ENCODE data around the gene PCAT6. TPM values are rescaled to one million over a fixed set of nuclear protein-coding genes. Genes with fewer than 3 reads are reported as not detected.
A peak's percentile ranks its signal among the peaks of the same experiment; 100 is the strongest.

PCAT6 gene
- 1 to 10 TPM in 1 of 4 donors, not detected in 3; 4.3 TPM for total RNA-seq

GRCh38 chr1:202810615-202811295 lies at the start of gene PCAT6:
PCAT6 (plus strand) TSS chr1:202810954.
- H3K4me1 ChIP-seq: peaks cover 15 to 17% of the 10 kb centered on the region in 2 donors
- peak; percentile 73 to 94 for TF ChIP-seq POLR2A (IDR thresholded peaks at IDR 0.05)
- TF ChIP-seq, protein P1, sequence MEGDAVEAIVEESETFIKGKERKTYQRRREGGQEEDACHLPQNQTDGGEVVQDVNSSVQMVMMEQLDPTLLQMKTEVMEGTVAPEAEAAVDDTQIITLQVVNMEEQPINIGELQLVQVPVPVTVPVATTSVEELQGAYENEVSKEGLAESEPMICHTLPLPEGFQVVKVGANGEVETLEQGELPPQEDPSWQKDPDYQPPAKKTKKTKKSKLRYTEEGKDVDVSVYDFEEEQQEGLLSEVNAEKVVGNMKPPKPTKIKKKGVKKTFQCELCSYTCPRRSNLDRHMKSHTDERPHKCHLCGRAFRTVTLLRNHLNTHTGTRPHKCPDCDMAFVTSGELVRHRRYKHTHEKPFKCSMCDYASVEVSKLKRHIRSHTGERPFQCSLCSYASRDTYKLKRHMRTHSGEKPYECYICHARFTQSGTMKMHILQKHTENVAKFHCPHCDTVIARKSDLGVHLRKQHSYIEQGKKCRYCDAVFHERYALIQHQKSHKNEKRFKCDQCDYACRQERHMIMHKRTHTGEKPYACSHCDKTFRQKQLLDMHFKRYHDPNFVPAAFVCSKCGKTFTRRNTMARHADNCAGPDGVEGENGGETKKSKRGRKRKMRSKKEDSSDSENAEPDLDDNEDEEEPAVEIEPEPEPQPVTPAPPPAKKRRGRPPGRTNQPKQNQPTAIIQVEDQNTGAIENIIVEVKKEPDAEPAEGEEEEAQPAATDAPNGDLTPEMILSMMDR (IDR thresholded peaks at IDR 0.05 in 4 of 5, conservative IDR thresholded peaks at IDR 0.05 in 1 of 5): peak in 1 of 5 experiments; percentile 17
- DNase-seq (peak; percentile 92 to 95), ATAC-seq (peak; percentile 79 to 85)
- H3K4me3 ChIP-seq: peak within 1 kb of the TSS; percentile 69 to 94 (median 78)
- H3K36me3 ChIP-seq: no peaks in the 10 kb centered on the region
- peak within 1 kb of the TSS; percentile 83 to 88 (median 86) for H3K27ac ChIP-seq
- intact Hi-C loops (cut with DNase I; ENCODE audit: low total_unique reads) (loop anchor here (1.0 to 2.0 kb wide), 4 partner anchors 79 to 196 kb away; partner anchors contain the start of genes KLHL12, RABIF and TMEM183A), in situ Hi-C loops (cut with MboI; ENCODE audit: low sequenced_read_pairs in 4 of 4) (no loop called here)
- H3K9me3 ChIP-seq: no peaks in the 10 kb centered on the region
- no peaks in the 10 kb centered on the region for H3K27me3 ChIP-seq

GRCh38 chr1:202762019-202762418 lies 48.7 kb upstream of the PCAT6 start:
- no peaks in the 10 kb centered on the region for H3K27me3 ChIP-seq
- DNase-seq (no peak), ATAC-seq (no peak)
- intact Hi-C loops (cut with DNase I; ENCODE audit: low total_unique reads): no loop called here
- H3K9me3 ChIP-seq: no peaks in the 10 kb centered on the region
- H3K27ac ChIP-seq: no peak overlapping the region
- in situ Hi-C loops (cut with MboI; ENCODE audit: low sequenced_read_pairs in 4 of 4): loop anchor here in 2 of 4 donors (25.0 kb wide), 1 partner anchor 225 kb away; no protein-coding TSS in a partner anchor
- H3K36me3 ChIP-seq: peaks cover 4 to 77% of the 10 kb centered on the region in 2 donors
- H3K4me3 ChIP-seq: no peak overlapping the region
- H3K4me1 ChIP-seq: no peaks in the 10 kb centered on the region
- no peak for TF ChIP-seq POLR2A (IDR thresholded peaks at IDR 0.05)
- TF ChIP-seq, protein P1 (IDR thresholded peaks at IDR 0.05 in 4 of 5, conservative IDR thresholded peaks at IDR 0.05 in 1 of 5): no peak

DNA sequence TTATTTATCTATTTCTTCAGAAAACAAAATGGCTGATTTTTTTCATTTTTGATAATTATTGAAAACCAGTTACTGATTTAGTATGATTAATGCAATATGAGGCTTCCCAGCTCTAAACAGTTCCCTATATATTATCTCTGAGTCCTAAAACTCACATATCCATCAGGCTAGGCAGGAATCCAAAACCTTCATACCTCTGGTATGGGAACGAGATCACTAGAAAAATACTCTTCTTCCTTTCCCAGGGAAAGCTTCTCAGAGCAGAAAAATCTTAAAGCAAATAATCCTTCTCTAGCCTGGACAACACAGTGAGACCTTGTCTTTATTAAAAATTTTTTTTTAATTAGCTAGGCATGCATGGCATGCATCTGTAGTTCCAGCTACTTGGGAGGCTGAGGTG lies 45.0 kb upstream of the PCAT6 start:
- Histone ChIP-seq H3K9me3 (no peaks in the 10 kb centered on the region), H3K36me3 (peaks cover 0 to 49% of the 10 kb centered on the region in 2 donors), H3K27ac (no peak overlapping the region), H3K4me3 (no peak overlapping the region), H3K4me1 (no peaks in the 10 kb centered on the region), H3K27me3 (no peaks in the 10 kb centered on the region)
- intact Hi-C loops (cut with DNase I; ENCODE audit: low total_unique reads): no loop called here
- no peak for TF ChIP-seq POLR2A (IDR thresholded peaks at IDR 0.05)
- TF ChIP-seq, protein P1 (IDR thresholded peaks at IDR 0.05 in 4 of 5, conservative IDR thresholded peaks at IDR 0.05 in 1 of 5): no peak
- in situ Hi-C loops (cut with MboI; ENCODE audit: low sequenced_read_pairs in 4 of 4): loop anchor here in 2 of 4 donors (25.0 kb wide), 1 partner anchor 222 kb away; no protein-coding TSS in a partner anchor
- DNase-seq (no peak), ATAC-seq (no peak)

- in situ Hi-C loops (cut with MboI; ENCODE audit: low sequenced_read_pairs in 4 of 4): loop anchor here in 2 of 4 donors (25.0 kb wide), 1 partner anchor 217 kb away; no protein-coding TSS in a partner anchor
- ATAC-seq: no peak
- peaks cover 0 to 55% of the 10 kb centered on the region in 2 donors for H3K36me3 ChIP-seq
Measured at GRCh38 chr1:202770135-202770534, 40.6 kb upstream of the PCAT6 start.

More at GRCh38 chr1:202770135-202770534, 40.6 kb upstream of the PCAT6 start:
- no peak for DNase-seq
- TF ChIP-seq, protein P1 (IDR thresholded peaks at IDR 0.05 in 4 of 5, conservative IDR thresholded peaks at IDR 0.05 in 1 of 5): no peak
- no peak for TF ChIP-seq POLR2A (IDR thresholded peaks at IDR 0.05)
- Histone ChIP-seq H3K27me3 (no peaks in the 10 kb centered on the region), H3K27ac (no peak overlapping the region), H3K4me1 (no peaks in the 10 kb centered on the region), H3K4me3 (no peak overlapping the region), H3K9me3 (no peaks in the 10 kb centered on the region)
- intact Hi-C loops (cut with DNase I; ENCODE audit: low total_unique reads): no loop called here
